TTC549 (cell line): Measurements from ENCODE around the gene LOC101059915.
"Not testable (repeated sequence)": the region's sequence is repeated elsewhere in the genome, so short reads cannot be mapped to it uniquely, and the experiment has no call there.

Experiments used
- FAIRE-seq: peaks from 2 replicates; lab custom pipeline; 2012; peaks lifted over from hg19 to GRCh38; lab: Jason Lieb, UNC

The LOC101059915 gene

DNA sequence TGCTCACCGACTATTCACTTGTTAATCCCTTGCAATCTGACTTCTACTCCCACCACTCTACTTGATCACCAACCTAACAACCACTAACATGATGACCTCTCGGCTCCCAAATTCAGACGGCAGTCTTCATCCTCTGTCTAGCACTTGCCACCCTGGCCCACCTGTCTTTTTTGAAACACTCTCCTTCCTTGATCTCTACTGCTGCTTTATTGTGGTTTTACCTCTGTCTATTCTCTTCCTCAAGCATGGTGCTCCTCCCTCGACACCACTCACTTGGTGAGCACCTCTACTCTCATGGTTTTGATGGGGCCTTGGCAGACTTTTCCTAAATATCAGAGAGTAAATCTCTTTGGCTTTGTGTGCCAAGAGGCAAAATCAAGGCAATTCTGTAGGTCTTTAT lies 27.3 kb upstream of the LOC101059915 start:
- FAIRE-seq: no peak

DNA sequence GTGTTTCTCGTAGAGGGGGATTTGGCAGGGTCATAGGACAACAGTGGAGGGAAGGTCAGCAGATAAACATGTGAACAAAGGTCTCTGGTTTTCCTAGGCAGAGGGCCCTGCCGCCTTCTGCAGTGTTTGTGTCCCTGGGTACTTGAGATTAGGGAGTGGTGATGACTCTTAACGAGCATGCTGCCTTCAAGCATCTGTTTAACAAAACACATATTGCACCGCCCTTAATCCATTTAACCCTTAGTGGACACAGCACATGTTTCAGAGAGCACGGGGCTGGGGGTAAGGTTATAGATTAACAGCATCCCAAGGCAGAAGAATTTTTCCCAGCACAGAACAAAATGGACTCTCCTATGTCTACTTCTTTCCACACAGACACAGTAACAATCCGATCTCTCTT lies 22.9 kb upstream of the LOC101059915 start:
- FAIRE-seq: not testable (repeated sequence)

DNA sequence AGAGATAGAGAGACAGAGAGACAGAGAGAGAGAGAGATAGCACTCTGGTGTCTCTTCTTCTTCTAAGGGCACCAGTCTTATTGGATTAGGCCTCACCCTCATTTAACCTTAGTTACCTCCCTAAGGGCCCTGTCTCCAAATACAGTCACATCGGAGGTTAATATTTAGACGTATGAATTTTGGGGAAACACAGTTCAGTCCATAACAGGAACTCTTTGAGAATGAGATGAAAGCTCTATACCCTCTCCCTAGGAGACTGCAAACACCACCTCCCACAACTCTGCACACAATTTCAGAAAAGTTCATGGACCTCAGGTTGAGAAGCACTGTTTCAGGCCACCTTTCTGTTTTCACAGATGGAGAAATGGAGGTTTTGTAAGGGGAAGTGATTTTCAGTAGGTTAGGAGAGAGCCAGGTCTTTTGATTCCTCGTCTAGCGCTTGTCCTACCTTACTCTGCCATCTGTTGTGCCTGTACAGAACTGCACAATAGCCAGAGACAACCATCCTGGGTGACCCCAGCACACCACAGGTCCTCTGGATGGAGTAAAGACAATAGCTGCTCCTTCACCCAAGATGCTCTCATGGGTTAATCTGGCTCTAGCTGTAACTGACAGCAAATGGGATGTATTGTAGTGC lies 16.9 kb upstream of the LOC101059915 start:
- FAIRE-seq: no peak

DNA sequence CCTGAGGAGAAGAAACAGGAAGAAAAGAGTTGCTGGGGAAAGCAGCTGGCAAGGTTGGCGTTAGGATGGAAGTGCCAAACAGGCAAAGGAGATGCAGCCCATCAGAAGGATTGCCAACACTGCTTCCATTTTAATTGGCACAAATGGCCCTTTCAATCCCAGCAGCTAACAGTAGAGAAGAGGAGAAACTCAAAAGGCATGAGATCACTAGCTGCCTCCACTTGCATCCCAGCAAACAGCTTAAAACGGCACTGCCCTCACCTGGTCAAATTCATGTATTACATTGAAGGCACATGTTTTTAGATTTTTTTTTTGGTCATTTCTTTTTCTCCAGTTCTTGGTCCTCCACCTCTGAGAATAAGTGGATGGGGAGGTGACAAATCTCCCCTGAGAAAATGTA lies 14.9 kb upstream of the LOC101059915 start:
- FAIRE-seq: peak; percentile 45

DNA sequence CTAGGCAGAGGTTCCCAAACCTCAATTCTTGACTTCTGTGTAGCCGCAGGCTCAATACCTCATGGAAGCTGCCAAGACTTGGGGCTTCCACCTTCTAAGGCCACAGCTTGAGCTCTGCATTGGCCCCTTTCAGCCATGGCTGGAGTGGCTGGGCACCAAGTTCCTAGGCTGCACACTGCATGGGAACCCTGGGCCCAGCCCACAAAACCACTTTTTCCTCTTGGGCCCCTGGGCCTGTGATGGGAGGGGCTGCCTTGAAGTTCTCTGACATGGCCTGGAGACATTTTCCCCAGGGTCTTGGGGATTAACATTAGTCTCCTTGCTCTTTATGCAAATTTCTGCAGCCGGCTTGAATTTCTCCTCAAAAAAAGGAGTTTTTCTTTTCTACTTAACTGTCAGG lies 14.0 kb upstream of the LOC101059915 start:
- no peak for FAIRE-seq

DNA sequence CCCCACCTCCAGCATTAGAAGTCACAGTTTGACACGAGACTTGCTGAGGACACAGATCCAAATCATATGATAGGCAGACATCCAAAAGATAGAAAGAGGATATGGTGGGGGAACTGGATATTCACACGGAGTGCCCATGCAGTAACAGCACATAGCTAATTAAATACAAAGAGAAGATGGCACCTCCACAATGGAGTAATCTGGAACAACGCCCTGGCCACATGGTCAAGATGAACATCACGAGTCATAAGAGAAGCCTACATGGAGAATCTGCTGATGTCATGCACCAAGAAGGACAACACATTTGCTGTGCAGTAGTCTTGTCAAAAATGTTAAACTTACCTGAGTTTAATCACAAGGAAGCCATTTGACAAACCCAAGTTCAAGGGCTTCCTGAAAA lies 10.1 kb upstream of the LOC101059915 start:
- no peak for FAIRE-seq

DNA sequence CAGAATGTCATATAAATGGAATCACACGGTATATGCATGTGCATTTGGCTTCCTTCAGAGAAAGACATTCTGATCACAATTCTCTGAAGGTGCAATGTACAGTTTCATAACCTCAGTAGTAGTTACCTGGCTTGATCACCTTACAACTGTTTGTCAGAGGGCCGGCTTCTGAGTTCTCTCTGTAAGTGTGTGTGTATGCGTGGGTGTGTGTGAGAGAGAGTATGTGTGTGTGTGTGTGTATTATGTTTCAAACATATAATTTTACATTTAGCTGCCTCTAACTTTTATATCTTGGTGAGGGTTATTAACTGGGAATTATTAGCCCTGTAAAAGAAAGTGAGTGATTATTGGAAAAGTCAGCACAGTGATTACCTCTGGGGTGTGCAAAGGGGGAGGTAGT lies 8.0 kb upstream of the LOC101059915 start:
- no peak for FAIRE-seq

DNA sequence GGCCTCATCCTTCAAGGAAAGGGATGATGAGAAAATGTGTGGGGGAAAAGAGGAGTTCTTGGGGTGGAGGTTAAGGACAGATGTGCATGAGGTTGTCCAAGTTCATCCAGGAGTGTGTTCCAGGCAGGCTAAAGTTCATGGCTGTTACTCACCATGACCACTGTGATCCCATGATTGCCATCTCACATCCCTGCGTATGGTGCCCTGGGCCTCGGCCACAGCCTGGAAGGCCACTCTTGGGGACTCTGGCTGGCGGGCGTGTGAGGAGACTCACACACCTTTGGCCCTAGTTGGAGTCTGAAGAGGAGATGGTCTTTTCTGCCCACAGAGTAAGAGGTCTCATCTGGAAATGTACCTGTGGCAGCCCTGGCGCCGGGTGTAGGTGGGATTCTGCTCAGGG lies 7.4 kb upstream of the LOC101059915 start:
- FAIRE-seq: no peak

DNA sequence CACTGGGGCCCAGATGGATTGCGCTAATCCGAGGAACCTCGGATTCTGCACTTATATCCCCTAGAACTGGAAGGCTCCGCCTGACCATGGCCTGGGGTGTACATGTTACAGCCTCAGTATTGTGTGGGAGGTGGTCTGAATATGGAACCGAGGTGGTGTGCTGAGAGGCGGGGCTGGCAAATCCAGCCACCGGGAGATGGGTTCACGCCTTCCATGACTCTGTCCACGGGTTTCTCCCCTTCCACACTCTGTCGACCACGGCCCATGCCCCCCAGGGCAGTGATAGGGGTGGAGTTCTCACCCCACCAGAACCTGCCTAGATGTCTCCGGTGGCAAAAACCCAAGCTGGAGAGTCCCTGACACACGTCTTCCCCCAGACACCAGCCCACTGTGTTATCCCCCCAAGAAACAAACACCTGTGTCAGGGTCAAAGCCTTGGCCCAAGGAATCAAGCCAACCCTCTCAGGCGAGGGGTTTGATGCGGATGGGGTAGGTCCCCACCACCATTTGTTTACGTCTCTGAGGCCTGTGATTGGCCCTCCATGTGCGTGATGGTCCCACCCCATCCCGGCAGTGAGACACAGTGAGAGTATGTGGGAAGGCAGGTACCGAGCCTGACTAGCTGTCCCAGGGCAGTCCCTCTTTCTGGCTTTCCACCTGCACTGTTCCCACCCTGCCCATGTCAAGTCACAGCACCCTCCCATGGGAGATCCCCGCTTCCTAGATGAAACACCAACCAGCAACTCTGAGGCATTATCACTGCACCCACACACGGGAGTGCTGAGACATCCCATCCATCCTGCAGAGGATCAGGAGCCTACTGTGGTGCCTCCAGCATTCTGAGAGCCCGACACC lies 6.6 kb upstream of the LOC101059915 start:
- FAIRE-seq: no peak

DNA sequence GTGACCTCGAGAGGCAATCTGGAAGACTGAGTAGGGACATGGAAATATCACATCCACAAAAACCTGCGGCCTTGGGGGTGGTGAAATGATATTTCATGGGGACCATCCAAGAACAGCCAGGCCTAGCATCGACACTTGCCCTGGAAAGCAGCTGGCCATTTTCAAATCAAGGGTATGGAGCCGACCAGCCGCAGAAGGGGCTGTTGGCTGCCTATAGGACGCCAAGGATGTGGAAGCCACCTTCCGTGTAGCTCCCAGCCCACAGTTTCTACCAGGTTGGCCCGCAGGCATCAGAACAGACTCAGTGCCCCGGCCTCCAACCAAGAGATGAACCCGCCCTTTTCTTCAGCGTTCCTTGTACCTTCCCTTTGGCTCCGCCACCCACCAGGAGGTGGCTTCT lies 5.4 kb upstream of the LOC101059915 start:
- no peak for FAIRE-seq

DNA sequence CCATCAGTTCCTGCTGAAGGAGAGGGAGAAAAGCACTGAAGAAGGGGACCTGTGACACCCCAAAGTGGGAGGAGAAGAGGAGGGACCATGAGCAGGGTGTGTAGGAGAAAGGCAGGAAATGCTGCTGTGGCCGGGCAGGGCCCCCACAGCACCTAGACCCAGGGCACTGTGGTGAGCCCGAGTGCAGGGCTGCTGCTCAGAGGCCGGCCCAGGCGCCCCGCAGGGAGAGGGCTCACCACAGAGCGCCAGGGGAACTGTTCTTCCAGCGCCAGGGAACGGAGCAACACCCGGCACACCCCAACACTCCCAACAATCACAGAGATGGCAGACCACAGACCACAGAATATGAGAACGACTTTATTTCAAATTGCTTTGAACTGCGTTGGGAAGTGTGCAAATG lies 4.7 kb upstream of the LOC101059915 start:
- FAIRE-seq: not testable (repeated sequence)

DNA sequence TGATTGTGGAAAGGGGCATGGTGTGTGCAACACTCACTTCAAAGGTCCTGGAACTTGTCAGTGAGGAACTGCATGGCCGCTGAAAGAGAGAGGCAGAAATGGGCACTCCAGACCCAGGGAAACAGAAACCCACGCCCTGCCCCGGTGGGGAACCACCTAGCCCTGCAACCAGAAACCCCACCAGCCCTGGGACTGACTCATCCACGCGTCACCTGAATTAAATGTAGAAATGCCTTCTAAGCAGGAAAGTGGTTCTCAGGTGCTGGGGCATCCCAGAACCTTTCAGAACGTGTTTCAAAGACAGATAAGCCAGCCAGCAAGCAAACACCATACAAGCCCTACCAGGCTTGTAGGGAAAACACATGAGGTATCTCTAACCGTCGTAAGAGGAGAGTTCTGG lies 4.1 kb upstream of the LOC101059915 start:
- not testable (repeated sequence) for FAIRE-seq

DNA sequence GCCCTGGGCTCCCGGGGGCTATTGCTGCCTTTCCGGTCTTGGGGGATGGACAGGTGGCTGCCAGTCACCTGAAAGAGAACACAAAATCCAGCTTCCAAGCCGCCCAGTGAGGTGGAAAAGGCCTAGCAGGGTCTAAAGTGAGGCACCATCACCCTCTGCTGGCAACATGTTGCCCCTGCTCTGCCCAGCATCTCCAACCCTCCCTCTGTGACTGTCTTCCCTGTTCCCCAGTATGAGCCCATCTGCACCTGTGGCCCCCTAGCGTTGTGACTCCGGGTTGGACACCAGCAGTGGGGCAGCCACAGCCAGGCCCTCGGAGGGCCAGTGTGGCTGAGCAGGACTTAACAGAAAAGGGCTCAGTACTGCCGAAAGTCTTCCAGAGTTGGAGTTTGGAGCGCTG lies 3.1 kb upstream of the LOC101059915 start:
- FAIRE-seq: not testable (repeated sequence)

DNA sequence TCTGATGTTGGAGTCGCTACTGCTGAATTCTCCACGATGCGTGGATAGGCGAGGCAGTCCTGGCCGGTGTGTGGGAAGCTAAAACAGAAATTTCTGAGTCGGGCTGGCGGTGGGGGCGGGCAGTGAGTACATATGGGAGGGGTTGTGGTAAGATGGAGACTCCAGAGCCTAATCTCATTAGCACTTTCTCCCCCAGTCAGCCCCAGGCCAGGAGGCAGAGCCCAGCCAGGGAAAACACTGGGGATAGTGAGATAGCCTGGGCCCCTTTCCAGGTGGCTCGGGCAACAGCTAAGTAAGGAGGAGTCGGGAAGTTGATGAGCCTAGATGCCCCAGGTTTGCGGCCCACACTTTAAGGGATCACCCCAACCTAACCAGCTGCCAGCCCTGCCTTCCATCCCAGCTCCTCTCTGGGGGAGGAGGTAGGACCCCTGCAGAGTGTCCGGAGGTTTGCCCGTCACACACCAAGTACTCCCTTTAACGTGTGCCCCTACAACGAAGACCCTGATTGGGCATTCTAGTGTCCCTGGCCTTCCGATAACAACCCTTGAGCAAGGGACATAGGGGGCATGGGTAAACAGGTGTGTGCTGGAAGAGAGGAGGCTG lies 2.4 kb upstream of the LOC101059915 start:
- no peak for FAIRE-seq

DNA sequence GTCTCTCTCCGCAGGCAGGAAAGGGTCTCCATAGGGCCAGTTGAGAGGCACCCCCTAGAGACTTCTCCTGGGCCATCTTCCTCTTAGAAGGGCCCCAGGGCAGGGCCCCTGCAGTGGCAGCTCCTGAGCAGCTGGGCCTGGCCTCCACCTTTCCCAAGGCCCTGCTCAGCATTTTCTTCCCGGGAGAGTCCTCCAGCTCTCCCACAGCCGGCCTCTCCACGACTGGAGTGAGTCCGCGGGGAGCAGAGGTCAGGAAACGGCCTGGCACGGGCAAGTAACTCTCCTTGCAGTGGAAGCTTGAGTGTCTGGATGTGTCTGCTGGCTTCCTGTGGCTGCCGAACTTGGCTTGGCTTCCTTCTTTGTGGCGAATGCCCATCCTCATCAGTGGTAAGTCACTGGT lies 1.6 kb upstream of the LOC101059915 start:
- no peak for FAIRE-seq

DNA sequence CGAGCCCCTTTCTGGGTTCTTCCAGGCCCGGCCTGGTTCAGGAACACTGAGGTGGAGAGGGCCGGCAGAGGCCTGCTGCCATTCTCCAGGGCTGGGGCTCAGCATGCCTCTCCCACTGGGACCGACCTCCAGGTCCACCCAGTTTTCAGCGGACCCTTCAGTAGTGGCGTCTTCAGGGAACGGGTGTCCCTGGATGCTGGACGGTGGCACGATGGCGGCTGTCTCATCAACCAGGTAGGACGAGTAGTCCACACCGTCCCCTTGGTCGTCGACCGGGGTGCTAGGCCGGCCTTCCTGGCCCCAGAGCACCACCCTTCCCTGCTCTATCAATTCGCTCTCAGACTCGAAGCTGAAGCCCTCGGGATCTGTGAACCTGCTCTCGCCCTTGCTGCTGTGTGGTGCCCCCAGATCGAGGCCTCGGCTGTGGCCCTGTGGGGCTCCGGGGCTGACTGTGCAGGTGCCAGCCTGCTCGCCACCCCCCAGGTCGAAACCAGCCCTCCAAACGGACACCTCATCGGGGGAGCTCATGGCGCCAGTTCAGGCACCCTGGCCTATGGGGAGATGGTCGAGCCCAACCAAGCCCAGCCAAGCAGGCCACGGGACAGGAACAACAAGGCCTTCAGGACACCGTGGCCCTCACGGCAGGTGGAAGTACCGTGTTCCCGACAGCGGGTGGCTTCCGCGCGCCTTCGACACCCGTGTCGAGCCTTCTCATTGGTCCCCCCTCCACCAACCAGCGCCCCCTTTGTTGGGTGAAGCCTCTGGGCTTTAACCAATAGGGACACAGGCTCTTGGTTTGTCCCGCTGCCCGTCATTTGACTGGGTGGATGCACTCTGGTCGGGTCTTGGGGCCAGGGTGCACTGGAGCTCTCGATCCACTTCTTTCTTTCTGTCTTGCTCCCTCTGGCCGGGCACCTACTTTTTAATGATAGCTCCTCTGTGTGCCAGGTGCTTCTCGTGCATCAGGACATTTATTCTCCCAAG lies 814 bp upstream of the LOC101059915 start:
- no peak for FAIRE-seq

DNA sequence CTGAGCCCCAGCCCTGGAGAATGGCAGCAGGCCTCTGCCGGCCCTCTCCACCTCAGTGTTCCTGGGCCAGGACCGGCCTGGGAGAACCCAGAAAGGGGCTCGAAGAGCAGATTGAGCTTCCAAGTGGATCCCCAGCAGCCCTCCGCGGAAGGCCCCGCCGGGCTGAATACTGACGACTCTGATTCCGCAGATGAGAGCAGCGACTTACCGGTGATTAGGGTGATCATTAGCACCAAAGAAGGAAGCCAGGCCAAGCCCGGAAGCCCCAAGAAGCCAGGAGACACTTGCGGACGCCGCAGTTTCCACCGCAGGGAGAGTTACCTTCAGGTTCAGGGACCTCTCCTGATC lies 876 bp downstream of the LOC101059915 start:
- FAIRE-seq: no peak

DNA sequence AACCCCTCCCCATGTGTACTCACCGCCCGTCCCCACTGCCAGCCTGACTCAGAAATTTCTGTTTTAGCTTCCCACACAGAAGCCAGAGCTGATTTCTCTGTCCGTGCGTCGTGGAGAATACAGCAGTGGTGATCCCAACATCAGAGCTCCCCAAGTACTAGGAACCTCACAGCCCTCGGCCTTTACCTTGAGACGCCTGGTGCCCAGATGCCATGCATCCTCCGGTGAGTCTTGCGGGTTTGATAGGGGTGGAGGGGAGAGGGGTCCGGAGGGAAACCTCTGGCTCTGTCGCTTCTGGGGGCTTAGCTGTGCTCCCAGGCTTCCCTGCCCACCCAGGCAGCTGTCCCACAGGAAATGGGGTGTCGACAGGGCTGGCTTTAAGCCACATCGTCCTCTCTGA lies 2.1 kb downstream of the LOC101059915 start:
- FAIRE-seq: no peak

DNA sequence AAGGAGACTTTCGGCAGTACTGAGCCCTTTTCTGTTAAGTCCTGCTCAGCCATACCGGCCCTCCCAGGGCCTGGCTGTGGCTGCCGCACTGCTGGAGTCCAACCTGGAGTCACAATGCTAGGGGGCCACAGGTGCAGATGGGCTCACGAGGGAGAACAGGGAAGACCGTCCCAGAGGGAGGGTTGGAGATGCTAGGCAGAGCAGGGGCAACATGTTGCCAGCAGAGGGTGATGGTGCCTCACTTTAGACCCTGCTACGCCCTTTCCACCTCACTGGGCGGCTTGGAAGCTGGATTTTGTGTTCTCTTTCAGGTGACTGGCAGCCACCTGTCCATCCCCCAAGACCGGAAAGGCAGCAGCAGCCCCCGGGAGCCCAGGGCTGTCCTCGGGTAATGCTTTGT lies 2.6 kb downstream of the LOC101059915 start:
- not testable (repeated sequence) for FAIRE-seq

DNA sequence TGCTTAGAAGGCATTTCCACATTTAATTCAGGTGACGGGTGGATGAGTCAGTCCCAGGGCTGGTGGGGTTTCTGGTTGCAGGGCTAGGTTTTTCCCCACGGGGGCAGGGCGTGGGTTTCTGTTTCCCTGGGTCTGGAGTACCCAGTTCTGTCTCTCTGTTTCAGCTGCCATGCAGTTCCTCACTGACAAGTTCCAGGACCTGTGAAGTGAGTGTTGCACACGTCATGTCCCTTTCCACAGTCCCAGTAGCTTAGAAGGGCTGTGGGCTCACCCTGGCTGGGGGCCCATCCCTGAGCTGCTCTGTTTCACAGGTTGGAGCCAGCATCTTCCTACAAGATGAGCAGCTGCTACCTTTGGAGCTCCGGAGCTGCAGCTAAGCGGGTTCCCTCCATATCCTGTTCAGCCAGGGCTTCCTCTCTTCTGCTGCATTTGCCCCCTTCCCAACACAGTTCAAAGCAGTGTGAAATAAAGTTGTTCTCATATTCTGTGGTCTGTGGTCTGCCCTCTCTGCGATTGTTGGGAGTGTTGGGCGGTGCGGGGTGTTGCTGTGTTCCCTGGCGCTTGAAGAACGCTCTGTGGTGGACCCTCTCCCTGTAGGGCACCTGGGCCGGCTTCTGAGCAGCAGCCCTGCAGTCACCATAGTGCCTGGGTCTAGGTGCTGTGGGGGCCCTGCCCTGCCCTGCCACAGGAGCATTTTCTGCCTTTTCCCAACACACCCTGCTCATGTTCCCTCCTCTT lies 3.9 kb downstream of the LOC101059915 start:
- no peak for FAIRE-seq

DNA sequence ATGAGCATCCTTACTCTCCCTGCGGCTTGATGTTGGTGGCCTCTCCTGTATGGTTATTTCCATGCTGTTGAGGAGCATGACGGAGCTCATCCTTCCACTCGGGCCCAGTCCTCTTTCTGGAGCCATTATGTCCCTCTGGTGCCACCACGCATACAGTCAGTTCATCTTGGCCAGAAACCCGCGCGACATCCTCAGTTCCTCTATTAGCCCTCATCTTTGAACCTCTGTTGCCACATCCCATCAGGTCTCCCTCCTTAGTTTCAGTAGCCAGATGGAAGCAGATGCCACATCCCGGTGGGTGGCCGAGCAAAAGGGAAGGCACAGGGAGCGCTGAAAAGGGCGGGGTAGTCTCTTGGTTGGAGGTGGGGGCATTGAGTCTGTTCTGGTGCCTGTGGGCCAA lies 4.6 kb downstream of the LOC101059915 start:
- no peak for FAIRE-seq

DNA sequence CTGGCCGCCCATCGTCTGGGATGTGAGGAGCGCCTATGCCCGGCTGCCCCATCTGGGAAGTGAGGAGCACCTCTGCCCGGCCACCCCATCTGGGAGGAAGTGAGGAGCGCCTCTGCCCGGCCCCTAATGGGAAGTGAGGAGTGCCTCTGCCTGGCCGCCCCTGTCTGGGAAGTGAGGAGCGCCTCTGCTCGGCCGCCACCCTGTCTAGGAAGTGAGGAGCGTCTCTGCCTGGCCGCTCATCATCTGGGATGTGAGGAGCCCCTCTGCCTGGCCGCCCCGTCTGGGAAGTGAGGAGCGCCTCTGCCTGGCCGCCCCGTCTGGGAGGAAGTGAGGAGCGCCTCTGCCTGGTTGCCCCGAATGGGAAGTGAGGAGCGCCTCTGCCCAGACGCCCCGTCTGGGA lies 8.3 kb downstream of the LOC101059915 start:
- not testable (repeated sequence) for FAIRE-seq
